SHP77 treated with DMSO at 0.1 percent for 48 hours (cell line): Measurements from ENCODE around the gene NHS.
"Not testable (repeated sequence)": the region's sequence is repeated elsewhere in the genome, so short reads cannot be mapped to it uniquely, and the experiment has no call there.

Source experiments
- DNase-seq: peaks from one replicate; lab custom pipeline; 2025; lab: John Stamatoyannopoulos, UW

Gene NHS

GRCh38 chrX:17405225-17405969, 30.4 kb downstream of the NHS start:
- no peak for DNase-seq

GRCh38 chrX:17409566-17410290, 34.7 kb downstream of the NHS start:
- DNase-seq, result no peak

GRCh38 chrX:17410651-17411050, 35.7 kb downstream of the NHS start:
- DNase-seq, result no peak

GRCh38 chrX:17411205-17411604, 36.2 kb downstream of the NHS start:
- no peak for DNase-seq

GRCh38 chrX:17412692-17413091, 37.7 kb downstream of the NHS start:
- no peak for DNase-seq

GRCh38 chrX:17413228-17413627, 38.2 kb downstream of the NHS start:
- DNase-seq, result no peak

GRCh38 chrX:17414027-17414658, 39.1 kb downstream of the NHS start:
- DNase-seq, result no peak

- DNase-seq, result no peak
Measured at GRCh38 chrX:17414839-17415238, 39.8 kb downstream of the NHS start.

GRCh38 chrX:17415242-17415810, 40.3 kb downstream of the NHS start:
- no peak for DNase-seq

GRCh38 chrX:17417372-17417771, 42.4 kb downstream of the NHS start:
- no peak for DNase-seq

- DNase-seq, result no peak
Measured at GRCh38 chrX:17425136-17425535, 50.1 kb downstream of the NHS start.

GRCh38 chrX:17425551-17425950, 50.6 kb downstream of the NHS start:
- DNase-seq, result no peak

GRCh38 chrX:17431171-17431570, 56.2 kb downstream of the NHS start:
- DNase-seq, result no peak

- DNase-seq, result no peak
Measured at GRCh38 chrX:17432158-17432557, 57.2 kb downstream of the NHS start.

- no peak for DNase-seq
Measured at GRCh38 chrX:17433965-17434364, 59.0 kb downstream of the NHS start.

GRCh38 chrX:17435476-17435875, 60.5 kb downstream of the NHS start:
- no peak for DNase-seq

GRCh38 chrX:17438221-17438620, 63.2 kb downstream of the NHS start:
- DNase-seq, result no peak

GRCh38 chrX:17440258-17440657, 65.3 kb downstream of the NHS start:
- DNase-seq, result no peak

GRCh38 chrX:17440836-17441235, 65.8 kb downstream of the NHS start:
- DNase-seq, result no peak

- no peak for DNase-seq
Measured at GRCh38 chrX:17441965-17442364, 67.0 kb downstream of the NHS start.

- DNase-seq, result no peak
Measured at GRCh38 chrX:17442898-17443297, 67.9 kb downstream of the NHS start.

- no peak for DNase-seq
Measured at GRCh38 chrX:17443556-17443955, 68.6 kb downstream of the NHS start.

GRCh38 chrX:17446269-17446668, 71.3 kb downstream of the NHS start:
- not testable (repeated sequence) for DNase-seq
